G401.6 (cell line): Measurements from ENCODE around the gene FAM81A.
A peak's percentile ranks its signal among the peaks of the same experiment; 100 is the strongest.
"Not testable (repeated sequence)": the region's sequence is repeated elsewhere in the genome, so short reads cannot be mapped to it uniquely, and the experiment has no call there.

Experiments
- FAIRE-seq: peaks from 2 replicates; lab custom pipeline; 2012; peaks lifted over from hg19 to GRCh38; lab: Jason Lieb, UNC

FAM81A gene

GRCh38 chr15:59428898-59429297 is 9.1 kb upstream of the FAM81A start:
- FAIRE-seq, result peak; percentile 23

GRCh38 chr15:59432389-59432788 is 5.6 kb upstream of the FAM81A start:
- FAIRE-seq, result no peak

GRCh38 chr15:59434481-59434880 is 3.5 kb upstream of the FAM81A start:
- FAIRE-seq, result no peak

GRCh38 chr15:59436774-59437141 is 1.2 kb upstream of the FAM81A start:
- FAIRE-seq, result no peak

DNA sequence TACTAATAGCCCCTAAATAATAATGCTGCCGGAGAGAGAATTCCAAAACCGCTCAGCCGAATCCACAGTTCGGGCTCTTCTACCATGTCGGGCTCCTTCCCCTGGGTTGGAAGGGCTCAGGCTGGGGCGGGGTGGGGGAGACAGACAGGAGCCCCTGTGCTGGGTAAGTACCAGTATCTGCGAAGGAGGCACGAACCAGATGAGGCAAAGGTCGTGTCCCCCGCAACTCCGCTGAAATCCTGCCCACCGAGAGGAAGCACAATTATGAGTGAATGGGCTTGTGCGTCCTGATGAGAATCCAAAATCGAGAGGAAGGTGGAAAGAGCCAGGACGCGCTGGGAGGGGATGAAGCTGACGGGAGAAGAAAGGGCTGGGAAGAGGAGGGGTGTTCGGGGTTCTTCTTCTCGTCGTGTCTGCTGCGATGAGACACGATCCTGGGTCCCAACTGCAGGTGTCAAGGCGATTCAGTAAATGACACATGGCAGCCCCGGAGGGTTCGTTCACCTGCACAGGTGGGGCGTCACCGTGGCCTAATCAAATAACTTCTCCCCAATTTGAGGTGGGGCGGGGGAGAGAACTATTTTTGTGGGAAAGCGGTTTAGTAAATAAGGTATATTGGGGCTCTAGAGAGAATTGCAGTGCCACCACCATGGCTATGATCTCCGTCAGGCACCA is 707 bp upstream of the FAM81A start:
- FAIRE-seq, result no peak

GRCh38 chr15:59438625-59439290 is 772 bp downstream of the FAM81A start:
- no peak for FAIRE-seq

DNA sequence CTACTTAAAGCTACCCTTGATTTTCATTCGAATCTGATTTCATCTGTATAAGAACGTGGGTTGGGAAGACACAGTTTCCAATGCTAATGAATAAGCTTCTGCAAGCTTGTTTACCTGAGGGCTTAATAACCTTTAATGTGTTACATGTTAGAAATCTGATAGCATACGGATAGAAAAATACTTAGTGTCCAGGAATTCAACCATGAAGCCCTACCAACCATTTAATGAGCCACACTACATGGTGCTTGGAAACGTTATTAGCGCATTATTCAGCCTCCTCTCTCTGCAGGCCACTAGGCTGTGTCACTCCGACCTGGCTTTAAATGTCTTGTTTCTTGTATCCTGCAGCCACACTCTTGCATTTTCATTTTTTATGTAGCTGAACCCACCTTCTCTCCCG is 1.6 kb downstream of the FAM81A start:
- FAIRE-seq, result no peak

DNA sequence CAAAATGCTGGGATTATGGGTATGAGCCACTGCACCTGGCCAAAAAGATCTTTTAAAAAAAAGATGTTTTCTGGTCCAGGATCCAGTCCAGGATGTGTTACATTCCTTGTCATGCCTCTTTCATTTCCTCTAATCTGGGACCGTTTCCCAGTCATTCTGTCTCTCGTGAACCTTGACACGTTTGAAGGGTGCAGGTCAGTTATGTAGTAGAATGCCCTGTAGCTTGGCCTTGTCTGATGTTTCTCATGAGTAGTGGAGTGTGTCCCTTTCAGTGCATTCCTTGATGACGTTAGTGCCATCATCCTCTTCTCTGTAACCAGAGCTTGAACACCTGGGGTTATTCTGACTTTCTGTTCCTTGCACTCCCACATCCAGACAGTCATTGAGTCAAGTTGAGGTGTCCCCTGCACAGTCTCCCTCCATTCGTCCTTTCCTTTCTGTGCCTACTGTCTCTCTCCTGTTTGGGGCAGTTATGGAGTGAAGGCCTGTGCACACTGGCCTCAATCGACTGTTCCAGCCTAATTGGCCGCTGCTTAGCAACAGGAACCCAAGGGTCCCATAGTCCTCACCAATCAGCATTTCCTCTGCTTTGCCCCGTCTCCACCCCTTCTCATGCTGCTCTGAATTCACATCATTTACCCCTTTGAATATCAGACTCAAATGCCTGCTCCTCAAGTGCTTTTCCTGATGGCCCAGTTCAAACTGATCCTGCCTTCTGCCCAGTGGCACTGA is 5.5 kb downstream of the FAM81A start:
- FAIRE-seq, result no peak

DNA sequence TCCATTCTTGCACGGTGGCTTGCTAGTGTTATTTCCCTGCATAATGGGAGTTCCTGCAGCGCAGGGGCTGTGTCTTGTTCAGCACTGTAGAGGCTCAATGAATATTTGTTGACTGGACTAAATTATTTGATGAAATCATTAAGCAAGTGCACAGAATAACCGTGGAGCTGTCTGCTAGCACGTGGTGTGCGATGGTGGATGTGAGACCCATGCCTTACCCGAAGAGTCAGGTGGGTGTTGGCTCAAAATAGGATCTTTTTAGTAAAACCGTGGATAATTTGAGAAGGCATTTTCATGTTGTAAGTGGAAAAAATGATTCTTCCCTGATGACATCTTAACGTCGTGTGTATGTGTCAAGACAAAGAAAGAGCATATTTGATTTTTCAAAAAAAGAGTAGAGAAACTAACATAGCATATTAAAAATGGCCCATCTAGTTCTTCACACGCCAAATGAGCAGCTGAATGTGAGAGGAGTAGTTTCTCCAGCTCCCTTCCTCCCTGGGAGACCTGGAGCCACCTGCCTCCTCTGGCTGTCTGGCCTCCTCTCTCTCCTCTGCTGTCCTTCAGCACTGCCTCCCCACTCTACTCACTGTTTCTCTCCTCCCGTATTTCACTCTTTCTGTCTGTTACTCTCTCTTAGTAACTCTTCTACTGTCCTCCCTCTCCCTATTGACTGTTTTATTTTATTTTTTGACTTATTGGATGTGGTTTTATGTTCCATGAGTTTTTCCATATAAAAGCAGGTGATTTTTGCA is 6.3 kb downstream of the FAM81A start:
- FAIRE-seq, result no peak

DNA sequence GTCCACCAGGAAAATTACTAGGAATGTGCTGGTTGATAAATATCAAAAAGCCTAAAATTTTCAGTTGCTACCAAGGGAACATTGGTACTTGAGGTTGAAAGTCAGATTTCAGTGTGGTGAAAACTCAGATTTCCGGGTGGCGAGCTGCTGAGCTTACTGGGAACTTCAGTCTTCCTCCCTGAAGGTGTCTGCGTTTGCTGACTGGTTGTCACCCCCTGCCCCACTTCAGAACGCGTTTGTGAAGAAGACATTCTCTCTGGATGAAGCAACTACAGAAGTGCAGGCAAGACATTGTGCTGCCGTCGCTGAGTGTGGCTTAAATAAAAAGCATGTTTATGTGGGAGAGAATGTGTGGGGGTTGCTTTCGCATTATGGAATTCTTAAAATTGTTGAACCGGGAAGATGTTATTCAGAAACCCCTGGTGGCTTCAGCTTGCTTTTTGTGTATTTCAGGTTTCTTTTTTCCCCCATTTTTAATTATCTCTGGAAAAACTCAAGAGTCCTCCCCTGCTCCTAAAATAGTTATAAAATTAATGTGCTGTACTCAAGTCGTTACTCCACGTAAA is 7.1 kb downstream of the FAM81A start:
- no peak for FAIRE-seq

GRCh38 chr15:59446232-59446957 is 8.4 kb downstream of the FAM81A start:
- FAIRE-seq, result no peak

DNA sequence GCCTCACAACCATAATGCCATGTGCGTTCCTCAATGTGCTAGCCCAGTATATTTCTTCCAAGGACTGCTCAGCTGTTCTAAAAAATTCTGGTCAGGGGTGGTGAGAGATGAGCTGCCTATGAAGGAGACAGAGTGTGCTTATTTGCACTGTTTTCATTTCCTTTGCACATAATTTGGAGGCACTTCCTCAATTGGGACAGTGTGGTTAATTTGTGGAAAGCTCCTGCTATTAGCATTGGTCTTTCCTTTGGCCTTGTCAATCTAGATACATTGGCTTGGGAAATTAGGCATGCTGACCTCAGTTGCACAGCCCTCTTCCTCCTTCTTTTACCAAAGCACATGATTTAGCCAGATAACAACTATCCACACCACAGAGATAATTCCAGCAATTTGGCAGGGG is 9.4 kb downstream of the FAM81A start:
- FAIRE-seq, result no peak

GRCh38 chr15:59448871-59449270 is 10.9 kb downstream of the FAM81A start:
- no peak for FAIRE-seq

DNA sequence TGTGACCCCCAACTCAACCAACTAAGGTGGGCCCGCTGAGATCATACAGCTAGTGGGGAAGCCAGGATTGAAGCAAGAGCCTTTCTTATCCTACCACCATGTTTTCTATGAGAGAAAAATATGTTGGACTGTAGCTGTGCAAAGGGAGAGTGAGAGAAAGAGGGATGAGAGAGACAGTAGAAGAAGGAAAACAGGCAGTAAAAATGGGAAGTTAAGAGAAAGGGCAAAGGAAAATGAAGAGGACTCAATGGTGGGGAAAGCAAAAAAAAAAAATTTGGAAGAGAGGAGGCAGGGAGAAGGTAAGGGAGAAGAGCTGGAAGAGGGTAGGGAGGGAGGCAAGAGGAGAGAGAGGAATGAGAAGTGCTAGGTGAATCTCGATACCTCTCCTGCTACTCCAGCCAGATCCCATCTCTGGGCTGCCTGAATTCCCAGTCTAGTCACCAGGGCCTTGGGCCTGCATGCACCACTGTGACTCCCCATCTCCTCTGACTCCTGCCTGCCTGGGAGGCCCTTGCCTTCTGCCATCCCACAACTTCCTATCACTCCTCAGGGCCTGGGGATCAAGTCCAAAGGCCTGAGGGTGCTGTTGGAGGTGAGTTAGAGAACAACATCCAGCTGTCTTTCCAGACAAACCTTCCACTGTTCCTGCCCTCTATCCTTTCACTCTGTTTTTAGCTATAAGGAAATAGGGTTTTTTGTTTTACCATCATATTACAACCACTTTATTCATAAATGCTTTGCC is 15.7 kb downstream of the FAM81A start:
- FAIRE-seq, result no peak

DNA sequence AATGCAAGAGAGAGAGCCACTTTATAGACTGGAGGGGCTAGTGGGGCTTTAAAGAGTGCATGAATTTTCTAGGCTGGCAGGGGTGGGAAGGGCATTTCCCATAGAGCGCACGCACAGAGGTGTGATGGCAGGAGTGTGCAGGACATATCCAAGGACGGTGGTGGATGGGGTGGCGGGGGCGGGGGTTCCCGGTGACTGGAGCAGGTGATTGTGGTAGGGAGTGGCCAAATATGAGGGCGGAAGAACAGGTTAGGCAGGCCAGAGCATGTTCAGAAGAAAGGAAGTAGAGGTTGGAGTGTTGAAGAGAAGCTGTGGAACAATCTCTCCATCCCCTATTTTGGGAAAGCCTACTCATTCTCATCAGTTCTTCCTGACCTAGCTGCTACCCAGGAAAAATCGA is 18.1 kb downstream of the FAM81A start:
- no peak for FAIRE-seq

DNA sequence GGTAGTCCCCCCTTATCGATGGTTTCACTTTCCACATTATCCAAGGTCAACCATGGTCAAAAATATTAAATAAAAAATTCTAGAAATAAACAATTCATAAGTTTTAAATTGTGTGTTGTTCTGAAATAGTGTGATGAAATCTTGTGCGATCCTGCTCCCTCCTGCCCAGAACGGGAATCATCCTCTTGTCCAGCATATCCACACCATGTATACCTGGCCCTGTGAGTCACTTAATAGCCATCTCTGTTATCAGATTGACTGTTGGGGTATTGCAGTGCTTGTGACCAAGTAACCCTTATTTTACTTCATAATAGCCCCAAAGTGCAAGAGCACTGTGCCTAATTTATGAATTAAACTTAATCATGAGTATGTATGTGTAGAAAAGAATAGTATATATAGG is 19.1 kb downstream of the FAM81A start:
- no peak for FAIRE-seq

- no peak for FAIRE-seq
Measured at GRCh38 chr15:59461521-59461920, 23.5 kb downstream of the FAM81A start.

- FAIRE-seq, result no peak
Measured at GRCh38 chr15:59473226-59473625, 35.2 kb downstream of the FAM81A start.

DNA sequence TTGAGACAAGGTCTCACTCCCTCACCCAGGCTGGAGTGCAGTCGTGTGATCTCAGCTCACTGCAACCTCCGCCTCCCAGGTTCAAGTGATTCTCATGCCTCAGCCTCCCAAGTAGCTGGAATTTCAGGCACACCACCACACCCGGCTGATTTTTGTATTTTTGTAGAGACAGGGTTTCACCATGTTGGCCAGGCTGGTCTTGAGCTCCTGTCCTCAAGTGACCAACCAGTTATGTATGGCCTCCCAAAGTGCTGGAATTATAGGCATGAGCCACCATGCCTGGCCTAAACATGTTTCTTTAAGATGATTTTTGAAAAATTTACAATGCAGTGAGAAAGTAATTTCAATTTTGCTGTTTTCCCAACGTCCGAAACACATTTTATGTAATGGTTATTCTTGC is 37.2 kb downstream of the FAM81A start:
- not testable (repeated sequence) for FAIRE-seq

GRCh38 chr15:59484399-59484798 is 46.4 kb downstream of the FAM81A start:
- FAIRE-seq, result no peak

GRCh38 chr15:59485036-59485435 is 47.0 kb downstream of the FAM81A start:
- no peak for FAIRE-seq
